NT2/D1 (cell line): Measurements from ENCODE around the gene MAP4K2.

Experiments used
- SUZ12 ChIP-seq: IDR thresholded peaks from 2 replicates; pipeline ENCODE4 v1.6.1; 2011; ENCODE audit not compliant: insufficient read length, insufficient read depth; ENCODE audit errors: extremely low read depth
- YY1 ChIP-seq: IDR thresholded peaks from 2 replicates; pipeline ENCODE4 v1.6.1; 2011; ENCODE audit not compliant: insufficient read length, insufficient read depth
- ZNF274 ChIP-seq: IDR thresholded peaks from 2 replicates; pipeline ENCODE4 v1.6.1; 2011; ENCODE audit warnings: mild to moderate bottlenecking, low read depth, low read length

DNA sequence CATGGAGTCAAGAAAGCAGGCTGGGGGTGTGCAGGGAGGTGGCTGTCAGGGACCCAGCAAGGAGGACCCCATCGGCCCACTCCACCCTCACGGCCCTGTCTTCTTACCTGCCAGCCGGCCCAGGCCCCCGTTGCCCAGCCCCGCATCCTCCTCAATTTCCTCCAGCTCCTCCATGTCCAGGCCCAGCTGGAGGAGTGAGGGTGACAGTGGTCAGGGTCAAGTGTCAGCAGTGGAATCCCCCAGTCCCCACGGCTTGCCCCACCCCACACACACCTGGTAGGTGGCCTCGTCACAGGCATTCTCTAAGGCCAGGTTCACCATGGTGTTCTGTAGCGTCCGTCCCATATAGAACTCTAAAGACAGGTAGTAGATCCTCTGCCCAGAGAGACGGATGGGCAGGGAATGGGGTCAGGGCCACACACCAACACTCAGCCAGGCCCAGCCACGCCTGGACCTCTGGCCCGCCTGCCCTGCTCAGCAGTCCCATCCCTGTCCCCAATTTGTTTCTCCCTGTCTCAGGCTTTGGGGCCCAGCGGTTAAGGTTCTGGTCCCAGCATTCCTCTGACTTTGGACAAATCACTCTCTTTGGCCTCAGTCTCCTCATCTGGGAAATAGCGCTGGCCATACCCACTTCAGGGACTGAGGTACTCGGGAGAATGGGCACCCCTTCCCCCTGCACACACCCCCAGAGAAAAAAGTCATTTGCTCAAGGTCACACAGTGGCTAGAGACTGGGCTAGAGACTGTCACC, 44.5 kb downstream of the MAP4K2 start:
- TF ChIP-seq SUZ12 (no peak), ZNF274 (no peak), YY1 (no peak)
